Type B pancreatic cell (in vitro differentiated cells): ENCODE data around the gene MPZL1. TPM values are rescaled to one million over a fixed set of nuclear protein-coding genes. Genes with fewer than 3 reads are reported as not detected.

Experiments
- DNase-seq: peaks from one replicate; pipeline ENCODE4 v3.0.0; 2021; ENCODE audit warnings: mixed read lengths; ENCODE audit not compliant: unreplicated experiment; ENCODE audit errors: extremely low spot score
- H3K27ac Mint-ChIP-seq: 2 replicates; pipeline ENCODE4 v1.8.0; 2021; ENCODE audit warnings: mild to moderate bottlenecking, mixed read lengths
- H3K27me3 Mint-ChIP-seq: 2 replicates; pipeline ENCODE4 v1.8.0; 2021; ENCODE audit warnings: mixed read lengths
- H3K36me3 Mint-ChIP-seq: 2 replicates; pipeline ENCODE4 v1.8.0; 2021; ENCODE audit warnings: mixed read lengths
- H3K4me1 Mint-ChIP-seq: one replicate; pipeline ENCODE4 v1.8.0; 2021; ENCODE audit warnings: mixed read lengths; ENCODE audit not compliant: unreplicated experiment
- H3K4me3 Mint-ChIP-seq: 2 replicates; pipeline ENCODE4 v1.8.0; 2021; ENCODE audit warnings: mild to moderate bottlenecking, mixed read lengths
- H3K9me3 Mint-ChIP-seq: 2 replicates; pipeline ENCODE4 v1.8.0; 2021; ENCODE audit warnings: mixed read lengths
- total RNA-seq: library from RNA; stranded (reverse); gene quantifications from 2 replicates; pipeline ENCODE4 v1.2.1, GENCODE V29; 2021; ENCODE audit warnings: low replicate concordance
- TF ChIP-seq, protein P1 (sequence below): fragments of 200-600 bp; sonication (generic); conservative IDR thresholded peaks from 2 replicates; pipeline ENCODE4 v1.5.0; 2021; ENCODE audit warnings: antibody characterized with exemption, mild to moderate bottlenecking

The MPZL1 gene
- total RNA-seq, 1 donor from 2014 or later: 103 TPM

DNA sequence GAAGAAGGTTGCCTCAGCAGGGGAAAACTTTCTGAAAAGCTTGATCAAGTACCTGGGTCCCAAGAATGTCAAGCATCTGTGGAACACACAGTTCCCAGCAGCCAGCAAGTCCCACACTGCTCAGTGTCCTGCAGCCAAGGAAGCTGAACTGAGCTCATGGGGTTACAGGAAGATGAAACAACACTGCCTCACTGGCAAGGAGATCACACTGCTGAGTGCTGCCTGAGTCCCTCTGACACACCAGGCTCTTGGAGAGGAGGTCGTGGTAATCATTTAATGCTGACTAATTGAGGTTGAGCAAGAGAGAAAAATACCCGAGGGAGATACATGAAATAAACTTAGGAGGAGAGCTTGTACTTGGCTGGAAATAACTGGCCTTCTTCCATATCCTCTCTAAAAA, 75.2 kb downstream of the MPZL1 start:
- no peak overlapping the region for H3K4me3 Mint-ChIP-seq
- no peaks in the 10 kb centered on the region for H3K27me3 Mint-ChIP-seq
- no peaks in the 10 kb centered on the region for H3K9me3 Mint-ChIP-seq
- H3K4me1 Mint-ChIP-seq: peaks cover 12% of the 10 kb centered on the region
- H3K27ac Mint-ChIP-seq: peak overlapping the region; percentile 48
- DNase-seq: no peak
- peaks cover 8% of the 10 kb centered on the region for H3K36me3 Mint-ChIP-seq
- TF ChIP-seq, protein P1, sequence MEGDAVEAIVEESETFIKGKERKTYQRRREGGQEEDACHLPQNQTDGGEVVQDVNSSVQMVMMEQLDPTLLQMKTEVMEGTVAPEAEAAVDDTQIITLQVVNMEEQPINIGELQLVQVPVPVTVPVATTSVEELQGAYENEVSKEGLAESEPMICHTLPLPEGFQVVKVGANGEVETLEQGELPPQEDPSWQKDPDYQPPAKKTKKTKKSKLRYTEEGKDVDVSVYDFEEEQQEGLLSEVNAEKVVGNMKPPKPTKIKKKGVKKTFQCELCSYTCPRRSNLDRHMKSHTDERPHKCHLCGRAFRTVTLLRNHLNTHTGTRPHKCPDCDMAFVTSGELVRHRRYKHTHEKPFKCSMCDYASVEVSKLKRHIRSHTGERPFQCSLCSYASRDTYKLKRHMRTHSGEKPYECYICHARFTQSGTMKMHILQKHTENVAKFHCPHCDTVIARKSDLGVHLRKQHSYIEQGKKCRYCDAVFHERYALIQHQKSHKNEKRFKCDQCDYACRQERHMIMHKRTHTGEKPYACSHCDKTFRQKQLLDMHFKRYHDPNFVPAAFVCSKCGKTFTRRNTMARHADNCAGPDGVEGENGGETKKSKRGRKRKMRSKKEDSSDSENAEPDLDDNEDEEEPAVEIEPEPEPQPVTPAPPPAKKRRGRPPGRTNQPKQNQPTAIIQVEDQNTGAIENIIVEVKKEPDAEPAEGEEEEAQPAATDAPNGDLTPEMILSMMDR: no peak

DNA sequence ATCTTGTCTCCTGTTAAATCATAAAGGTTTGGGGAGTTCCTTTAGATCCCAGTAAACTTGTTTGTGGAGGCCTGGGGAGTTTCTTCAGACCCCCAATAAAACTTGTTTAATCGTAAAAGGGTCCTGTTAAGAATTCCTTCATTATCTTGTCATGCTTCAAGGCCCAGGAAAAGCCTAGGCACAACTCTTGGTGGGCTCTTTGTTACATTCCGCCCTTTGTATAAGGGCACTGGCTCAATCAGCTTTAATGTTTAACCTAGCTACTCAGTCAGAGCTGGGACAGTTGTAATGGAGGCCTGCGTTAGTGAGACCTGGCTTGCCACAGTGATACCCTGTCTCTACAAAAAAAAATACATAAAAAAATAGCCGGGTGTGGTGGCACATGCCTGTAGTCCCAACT, 77.2 kb downstream of the MPZL1 start:
- peaks cover 14% of the 10 kb centered on the region for H3K4me1 Mint-ChIP-seq
- DNase-seq: no peak

DNA sequence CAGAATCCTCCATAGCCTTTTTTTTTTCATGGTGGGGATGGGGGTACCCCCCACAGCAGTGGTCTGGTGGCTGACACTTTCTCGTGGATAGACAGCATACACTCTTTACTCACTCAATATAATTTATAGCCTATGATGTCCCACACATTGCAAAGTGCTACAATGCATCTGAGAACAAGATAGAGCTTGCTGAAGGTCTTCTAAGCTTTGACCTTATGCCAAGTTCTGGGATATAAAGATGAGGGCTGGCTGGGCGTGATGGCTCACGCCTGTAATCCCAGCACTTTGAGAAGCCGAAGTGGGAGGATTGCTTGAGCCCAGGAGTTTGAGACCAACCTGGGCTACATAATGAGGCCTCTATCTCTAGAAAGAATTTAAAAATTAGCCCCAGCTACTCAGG, 78.0 kb downstream of the MPZL1 start:
- H3K4me3 Mint-ChIP-seq: no peak overlapping the region
- no peak overlapping the region for H3K27ac Mint-ChIP-seq
- H3K9me3 Mint-ChIP-seq: peaks cover 4% of the 10 kb centered on the region
- peaks cover 14% of the 10 kb centered on the region for H3K4me1 Mint-ChIP-seq
- TF ChIP-seq, protein P1: no peak
- H3K27me3 Mint-ChIP-seq: no peaks in the 10 kb centered on the region
- peaks cover 12% of the 10 kb centered on the region for H3K36me3 Mint-ChIP-seq
- no peak for DNase-seq

More for the DNA sequence above, 77.2 kb downstream of the MPZL1 start:
- H3K27me3 Mint-ChIP-seq: no peaks in the 10 kb centered on the region
- TF ChIP-seq, protein P1: no peak
- H3K4me3 Mint-ChIP-seq: no peak overlapping the region
- peaks cover 7% of the 10 kb centered on the region for H3K36me3 Mint-ChIP-seq
- H3K9me3 Mint-ChIP-seq: peaks cover 4% of the 10 kb centered on the region
- H3K27ac Mint-ChIP-seq: no peak overlapping the region

DNA sequence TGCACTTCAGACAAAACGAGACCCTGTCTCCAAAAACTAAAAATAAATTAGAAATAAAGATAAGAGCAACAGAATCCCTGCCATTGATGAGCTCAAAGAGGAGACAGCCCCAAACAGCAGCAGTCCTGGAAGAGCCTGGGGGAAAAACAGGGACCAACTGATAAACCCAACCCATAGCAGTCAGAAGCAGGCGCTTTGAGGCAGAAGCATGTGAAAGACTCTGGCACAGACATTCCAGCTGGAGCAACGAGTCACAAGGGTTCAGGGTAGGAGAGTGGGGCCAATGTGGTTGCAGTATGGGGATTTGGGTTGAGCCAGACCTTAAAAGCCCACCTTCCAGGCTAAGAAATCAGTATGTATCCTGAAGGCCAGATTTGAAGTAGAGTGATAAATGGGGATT, 78.5 kb downstream of the MPZL1 start:
- Mint-ChIP-seq H3K4me1 (peaks cover 14% of the 10 kb centered on the region), H3K36me3 (peaks cover 12% of the 10 kb centered on the region), H3K9me3 (peaks cover 4% of the 10 kb centered on the region), H3K4me3 (no peak overlapping the region), H3K27ac (no peak overlapping the region), H3K27me3 (no peaks in the 10 kb centered on the region)
- TF ChIP-seq, protein P1: no peak
- DNase-seq: no peak

DNA sequence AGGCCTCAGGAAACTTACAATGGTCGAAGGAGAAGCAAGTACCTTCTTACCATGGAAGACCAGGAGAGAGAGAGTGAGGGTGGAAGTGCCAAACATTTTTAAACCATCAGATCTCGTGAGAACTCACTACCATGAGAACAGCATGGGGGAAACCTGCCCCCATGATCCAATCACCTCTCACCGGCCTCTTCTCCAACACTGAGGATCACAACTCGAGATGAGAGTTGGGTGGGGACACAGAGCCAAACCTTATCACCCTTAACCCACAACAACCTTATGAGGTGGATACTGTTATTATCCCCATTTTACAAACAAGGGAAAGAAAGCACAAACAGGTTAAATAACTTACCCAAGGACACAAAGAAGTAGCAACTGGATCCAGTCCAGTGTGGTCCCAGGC, 80.5 kb downstream of the MPZL1 start:
- H3K27ac Mint-ChIP-seq: no peak overlapping the region
- no peaks in the 10 kb centered on the region for H3K27me3 Mint-ChIP-seq
- peaks cover 8% of the 10 kb centered on the region for H3K4me1 Mint-ChIP-seq
- DNase-seq: no peak
- H3K4me3 Mint-ChIP-seq: no peak overlapping the region
- H3K9me3 Mint-ChIP-seq: peaks cover 4% of the 10 kb centered on the region
- TF ChIP-seq, protein P1: no peak
- peaks cover 12% of the 10 kb centered on the region for H3K36me3 Mint-ChIP-seq
